ENCODE results near the gene CDKN2B-AS1.
"Not testable (repeated sequence)": the region's sequence is repeated elsewhere in the genome, so short reads cannot be mapped to it uniquely, and the experiment has no call there.

The CDKN2B-AS1 gene

DNA sequence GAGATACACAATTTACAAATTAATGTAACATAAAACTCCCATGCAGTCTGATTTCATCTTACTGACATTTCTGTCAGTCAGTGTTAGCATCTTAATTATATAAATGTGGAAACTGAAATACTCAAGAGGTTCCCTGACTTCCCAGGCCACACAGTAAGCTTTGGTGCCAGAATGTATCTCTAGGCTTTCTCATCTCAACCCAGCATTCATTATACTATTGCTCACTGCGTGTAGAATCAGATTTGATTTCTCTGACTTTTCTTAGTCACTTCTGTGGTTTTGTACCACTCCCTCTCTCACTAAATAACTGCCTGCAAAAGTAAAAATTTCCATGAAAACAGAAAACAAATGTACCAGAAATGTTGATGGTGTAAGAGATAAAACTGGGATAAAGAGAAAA is 46.2 kb downstream of the CDKN2B-AS1 start:
- intact Hi-C loops (cut with DNase I): no loop called here
- DNase-seq: no peak

DNA sequence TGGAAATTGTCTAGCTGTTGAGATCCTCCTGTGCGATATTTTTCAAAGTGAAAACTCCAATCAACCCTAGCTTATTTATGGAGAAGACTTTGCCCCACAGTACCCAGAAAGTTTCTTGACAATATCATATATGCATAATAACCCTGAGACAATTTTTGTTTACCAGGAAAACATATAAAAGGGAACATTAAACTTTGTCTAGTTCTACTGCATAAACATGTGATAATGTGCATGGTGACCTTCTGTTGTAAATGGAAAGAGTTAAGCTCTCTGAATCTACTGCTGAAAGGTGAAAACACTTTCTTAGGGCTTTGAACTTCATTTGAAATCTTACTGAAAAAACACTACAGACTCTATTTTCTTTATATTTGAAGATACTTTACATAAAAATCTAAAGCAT is 46.8 kb downstream of the CDKN2B-AS1 start:
- intact Hi-C loops (cut with DNase I): no loop called here
- DNase-seq: no peak

DNA sequence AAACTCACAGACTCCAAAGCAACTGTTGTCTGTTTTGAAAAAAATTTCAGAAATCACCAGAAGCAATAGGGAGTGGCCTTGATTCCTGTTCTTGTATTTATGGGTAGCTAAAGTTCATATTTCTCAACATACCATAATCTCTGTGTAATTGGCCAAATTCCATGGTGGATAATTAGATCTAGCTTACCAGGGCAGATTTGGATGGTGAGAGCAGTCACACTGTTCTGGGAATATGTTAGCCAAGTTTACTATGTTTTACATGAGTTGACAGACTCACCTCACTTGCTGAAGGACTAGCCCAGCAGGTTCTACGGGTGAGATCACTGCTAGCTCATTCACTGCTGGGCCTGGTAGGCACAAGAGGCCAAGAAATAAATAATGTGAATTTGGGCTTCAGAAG is 47.2 kb downstream of the CDKN2B-AS1 start:
- intact Hi-C loops (cut with DNase I): no loop called here
- no peak for DNase-seq

DNA sequence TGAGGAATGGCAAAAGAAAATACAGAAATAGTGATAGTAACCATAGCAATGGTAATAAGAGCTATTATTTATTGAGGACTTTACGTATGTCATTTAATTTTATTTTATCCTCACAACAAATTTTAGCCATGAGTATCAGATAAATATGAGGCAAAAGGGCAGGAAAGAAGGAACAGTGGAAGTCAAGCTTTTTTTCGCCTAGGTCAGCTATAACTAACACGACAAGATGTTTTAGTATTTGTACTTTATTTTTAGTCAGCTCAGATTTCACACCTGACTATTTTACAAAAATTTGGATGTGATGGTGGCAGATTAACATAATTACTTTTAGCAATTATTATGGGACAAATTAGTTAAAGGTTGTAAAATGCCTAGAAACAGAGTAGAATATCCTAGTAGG is 49.3 kb downstream of the CDKN2B-AS1 start:
- intact Hi-C loops (cut with DNase I): no loop called here
- no peak for DNase-seq

DNA sequence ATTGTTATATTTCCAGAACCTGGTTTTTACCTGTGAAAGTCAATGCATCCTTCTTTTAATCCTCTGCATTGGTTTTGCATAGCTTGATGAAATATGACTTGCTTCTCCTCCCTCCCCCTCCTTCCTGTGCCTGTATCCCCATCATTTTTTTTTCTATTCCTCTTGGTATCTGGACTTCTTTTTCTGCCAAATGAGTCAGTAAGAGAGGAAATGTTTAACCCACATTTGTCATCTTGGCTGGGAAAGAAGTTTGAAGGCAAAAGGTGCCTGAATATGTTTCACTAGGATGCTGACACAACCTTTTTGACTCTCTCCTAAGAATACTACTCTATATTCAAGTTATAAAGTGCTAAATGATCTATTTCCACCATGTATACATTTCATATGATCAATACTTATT is 50.0 kb downstream of the CDKN2B-AS1 start:
- intact Hi-C loops (cut with DNase I): no loop called here
- no peak for DNase-seq

DNA sequence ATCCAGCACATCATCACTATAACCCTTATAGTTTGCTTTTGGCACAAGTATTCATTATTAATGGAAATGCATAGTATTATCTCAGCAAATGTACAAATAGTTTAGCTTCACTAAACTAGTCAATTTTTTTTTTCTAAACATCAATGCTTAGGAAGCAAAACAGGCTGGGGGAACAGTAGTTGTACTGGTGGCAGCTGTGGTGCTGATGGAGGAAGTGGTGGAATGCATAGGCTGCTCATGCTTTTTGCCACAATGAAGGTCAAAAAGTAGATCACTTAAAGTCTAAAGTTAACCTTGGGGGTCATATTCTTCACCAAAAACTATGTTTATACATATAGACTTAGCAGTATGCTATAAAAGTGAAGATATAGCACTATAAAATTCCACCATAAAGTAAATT is 50.8 kb downstream of the CDKN2B-AS1 start:
- DNase-seq: no peak
- intact Hi-C loops (cut with DNase I): no loop called here

DNA sequence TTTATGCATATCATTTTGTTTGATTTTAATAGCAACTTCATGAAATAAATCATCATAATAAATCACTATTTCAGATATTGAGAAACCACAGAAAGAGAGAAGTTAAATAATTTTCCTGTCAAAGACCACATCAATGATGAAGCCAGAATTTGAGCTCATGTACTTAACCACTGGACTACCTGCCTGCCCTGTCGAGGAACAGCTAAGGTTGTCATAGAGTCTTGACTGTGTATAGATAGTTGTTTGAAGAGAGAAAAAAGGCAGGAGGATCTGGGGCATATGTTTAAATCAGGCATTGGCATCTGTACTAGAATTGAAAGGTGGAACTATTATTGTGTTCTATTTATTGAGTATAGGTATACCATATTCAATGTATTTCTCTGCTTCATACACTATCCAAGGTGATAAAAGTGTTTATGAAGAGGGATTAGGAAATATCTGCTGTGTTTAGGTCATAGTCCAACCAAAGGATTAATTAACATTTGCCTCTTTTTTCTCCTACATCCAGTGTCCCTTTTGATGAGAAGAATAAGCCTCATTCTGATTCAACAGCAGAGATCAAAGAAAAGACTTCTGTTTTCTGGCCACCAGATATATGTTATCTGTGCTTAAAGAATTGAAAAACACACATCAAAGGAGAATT is 51.8 kb downstream of the CDKN2B-AS1 start:
- intact Hi-C loops (cut with DNase I): no loop called here
- DNase-seq: peak in 1 of 10 donors; percentile 10

DNA sequence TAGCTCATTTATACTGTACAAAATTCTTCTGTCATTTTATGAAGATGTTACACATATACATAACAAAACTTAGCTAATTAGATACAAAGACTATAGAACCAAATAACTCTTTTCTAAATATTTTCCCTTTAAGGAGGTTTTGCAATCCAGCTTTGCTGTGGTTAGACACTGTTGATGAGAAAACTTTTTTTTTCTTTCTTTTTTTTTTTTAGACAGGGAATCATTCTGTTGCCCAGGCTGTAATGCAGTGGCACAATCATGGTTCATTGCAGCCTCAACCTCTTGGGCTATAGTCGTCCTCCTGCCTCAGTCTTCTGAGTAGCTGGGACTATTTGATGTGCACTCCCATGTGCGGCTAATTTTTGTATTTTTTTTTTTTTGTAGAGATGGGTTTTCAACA is 53.0 kb downstream of the CDKN2B-AS1 start:
- DNase-seq: no peak
- intact Hi-C loops (cut with DNase I): no loop called here

DNA sequence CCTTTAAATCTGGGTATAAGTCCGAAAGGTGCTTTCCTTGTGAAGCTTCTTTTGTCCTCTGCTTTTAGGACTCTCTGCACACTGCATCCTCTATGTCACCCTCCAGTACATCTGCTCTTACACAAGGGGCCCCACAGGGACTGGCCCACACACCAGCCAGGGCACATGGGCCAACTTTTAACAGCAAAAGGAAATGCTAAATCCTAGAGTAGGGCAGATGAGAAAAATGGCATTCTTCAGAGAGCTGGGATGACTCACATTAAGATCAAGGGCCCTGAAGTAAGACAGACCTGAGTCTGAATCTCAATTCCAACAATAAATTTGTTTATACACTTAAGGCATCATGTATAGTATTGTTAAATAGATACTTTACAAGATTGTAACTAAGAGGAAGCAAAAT is 54.8 kb downstream of the CDKN2B-AS1 start:
- intact Hi-C loops (cut with DNase I): no loop called here
- no peak for DNase-seq

DNA sequence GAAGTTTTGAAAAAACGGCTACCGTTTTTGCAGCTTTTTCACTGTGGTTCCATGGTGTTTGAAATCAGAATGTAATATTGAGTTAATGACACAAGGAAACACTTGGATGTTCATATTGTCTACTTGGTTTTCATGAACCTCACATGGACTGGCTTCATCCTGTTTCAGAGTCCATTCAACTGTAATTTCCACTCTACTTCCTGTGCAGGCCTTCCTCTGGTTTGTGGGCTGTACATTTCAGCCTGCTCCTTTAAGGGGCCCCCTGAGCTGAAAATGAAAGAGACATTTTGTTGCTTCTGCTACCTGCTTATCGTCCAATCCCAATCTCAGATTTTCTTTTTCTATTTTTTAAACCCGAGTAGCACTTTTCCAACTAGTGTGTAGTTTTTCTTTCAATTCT is 56.3 kb downstream of the CDKN2B-AS1 start:
- no peak for DNase-seq
- intact Hi-C loops (cut with DNase I): no loop called here

DNA sequence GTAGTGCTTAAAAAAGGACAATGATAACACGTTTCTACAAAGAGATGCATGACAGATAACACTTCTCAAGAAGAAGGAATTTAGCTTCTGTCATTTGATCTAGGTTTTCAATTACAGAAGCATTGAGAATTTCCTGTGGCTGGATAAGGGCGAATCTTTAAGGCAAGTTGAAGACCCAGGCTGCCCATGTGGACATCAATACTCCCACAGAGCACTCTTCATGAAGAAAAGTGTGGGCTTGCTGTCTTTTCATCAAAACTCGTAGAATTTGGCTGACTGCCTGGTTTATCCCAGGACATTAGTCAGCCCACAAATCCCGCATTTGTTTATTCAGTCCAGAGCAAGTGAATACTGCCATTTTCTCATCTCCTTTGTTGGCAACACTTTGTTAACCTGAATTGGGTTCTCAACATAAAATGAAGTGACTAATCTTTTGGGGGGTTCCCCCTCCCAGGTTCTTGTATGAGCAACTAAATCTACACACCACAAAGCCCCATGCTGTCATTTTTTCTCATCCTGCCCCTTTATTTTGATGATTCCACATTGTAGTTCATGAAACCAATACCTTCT is 57.9 kb downstream of the CDKN2B-AS1 start:
- DNase-seq: peak in 1 of 10 donors; percentile 9
- intact Hi-C loops (cut with DNase I): no loop called here

DNA sequence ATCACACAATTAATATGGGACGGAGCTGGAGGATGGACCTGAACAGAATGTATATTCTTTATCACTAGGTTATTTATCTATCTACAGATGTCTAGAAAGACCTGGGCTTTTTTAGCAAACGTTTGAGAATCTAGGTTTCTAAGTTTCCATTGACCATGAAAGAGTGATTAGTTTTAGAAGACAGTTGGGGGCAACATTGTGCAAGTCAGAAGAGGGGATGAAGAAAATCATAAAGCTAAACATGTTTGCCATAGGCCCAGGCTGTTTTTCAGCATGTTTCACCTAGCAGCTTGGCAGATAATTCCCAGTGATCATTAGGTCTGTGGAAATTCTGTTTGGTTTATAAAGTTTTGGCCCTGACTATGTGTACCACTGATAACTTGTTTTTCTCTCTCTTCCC is 58.6 kb downstream of the CDKN2B-AS1 start:
- intact Hi-C loops (cut with DNase I): no loop called here
- no peak for DNase-seq

DNA sequence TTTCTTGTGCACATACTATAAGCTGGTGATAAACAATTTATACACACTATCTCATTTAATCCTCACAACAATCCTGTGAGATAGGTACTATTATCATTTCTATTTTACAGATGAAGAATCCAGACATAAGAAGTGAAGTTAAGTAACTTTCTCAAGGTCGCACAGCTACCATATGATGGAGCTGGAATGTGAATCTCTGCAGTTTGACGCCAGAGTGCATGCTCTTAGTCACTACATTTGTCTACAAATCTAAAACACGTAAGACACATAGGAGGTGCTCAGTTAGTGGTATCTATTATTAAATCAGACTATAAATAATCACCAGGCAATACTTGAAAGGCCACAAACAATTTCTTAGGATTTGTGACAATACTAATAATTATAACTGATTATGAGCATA is 59.5 kb downstream of the CDKN2B-AS1 start:
- intact Hi-C loops (cut with DNase I): no loop called here
- DNase-seq: no peak

DNA sequence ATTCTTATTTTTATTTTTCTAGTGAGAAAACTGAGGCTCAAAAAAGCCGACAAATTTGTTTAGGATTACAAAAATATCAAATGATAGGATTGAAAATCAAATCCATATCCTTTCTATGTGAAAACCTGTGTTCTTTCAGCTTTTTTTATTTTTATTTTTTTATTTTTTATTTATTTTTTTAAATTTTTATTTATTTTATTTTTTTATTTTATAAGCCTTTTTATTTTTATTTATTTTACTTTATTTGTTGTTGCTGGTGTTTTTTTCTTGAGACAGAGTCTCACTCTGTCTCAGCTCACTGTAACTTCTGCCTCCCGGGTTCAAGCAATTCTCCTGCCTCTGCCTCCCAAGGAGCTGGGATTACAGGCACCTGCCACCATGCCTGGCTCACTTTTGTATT is 59.9 kb downstream of the CDKN2B-AS1 start:
- intact Hi-C loops (cut with DNase I): no loop called here
- DNase-seq: no peak

DNA sequence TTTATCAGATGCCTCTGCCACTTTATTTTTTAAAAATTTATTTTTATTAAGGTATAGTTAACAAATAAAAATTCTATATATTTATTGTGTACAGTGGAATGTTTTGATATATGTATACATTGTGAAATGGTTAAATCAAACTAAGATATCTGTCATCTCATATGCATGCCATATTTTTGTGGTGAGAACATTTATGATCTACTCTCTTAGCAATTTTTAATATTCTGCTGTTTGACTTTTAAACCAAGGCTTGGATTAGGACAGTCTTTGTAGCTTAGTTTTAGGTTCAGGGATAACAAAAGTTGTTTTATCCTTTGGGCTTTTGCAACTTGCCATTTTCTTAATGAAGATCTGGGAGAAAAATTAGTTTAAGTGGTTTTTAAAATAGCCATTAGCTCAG is 60.5 kb downstream of the CDKN2B-AS1 start:
- no peak for DNase-seq
- intact Hi-C loops (cut with DNase I): no loop called here

DNA sequence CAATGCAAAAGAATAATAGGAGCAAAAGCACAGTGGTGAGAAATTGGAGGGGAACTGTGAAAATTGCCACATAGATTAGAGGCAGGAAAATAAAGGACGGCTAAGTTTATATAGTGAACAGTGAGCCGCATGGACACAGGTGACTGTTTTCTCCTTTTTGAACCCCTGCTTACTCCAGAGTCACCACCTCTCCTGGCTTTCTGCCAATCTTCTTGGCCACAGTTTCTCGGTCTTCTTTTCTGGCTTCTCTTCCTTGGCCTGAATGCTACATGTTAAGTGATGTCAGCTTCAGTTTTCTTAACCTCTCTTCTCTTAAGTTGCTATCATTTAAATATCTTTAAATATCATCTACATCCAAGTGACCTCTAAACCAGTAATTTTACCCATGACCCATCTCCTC is 61.8 kb downstream of the CDKN2B-AS1 start:
- DNase-seq: no peak
- intact Hi-C loops (cut with DNase I): no loop called here

DNA sequence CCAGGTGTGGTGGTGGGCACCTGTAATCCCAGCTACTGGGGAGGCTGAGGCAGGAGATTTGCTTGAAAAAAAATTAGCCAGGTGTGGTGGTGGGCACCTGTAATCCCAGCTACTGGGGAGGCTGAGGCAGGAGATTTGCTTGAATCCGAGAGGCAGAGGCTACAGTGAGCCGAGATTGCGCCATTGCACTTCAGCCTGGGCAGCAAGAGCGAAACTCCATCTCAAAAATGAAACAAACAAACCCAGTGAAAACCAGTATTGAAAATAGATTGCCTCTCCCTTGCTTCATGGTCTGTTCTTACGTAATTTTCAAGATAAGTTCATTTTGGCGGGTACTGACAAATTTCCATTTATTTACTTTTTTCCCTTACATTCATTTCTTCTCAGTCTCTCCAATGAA is 63.4 kb downstream of the CDKN2B-AS1 start:
- DNase-seq; intact Hi-C loops (cut with DNase I): not testable (repeated sequence)

DNA sequence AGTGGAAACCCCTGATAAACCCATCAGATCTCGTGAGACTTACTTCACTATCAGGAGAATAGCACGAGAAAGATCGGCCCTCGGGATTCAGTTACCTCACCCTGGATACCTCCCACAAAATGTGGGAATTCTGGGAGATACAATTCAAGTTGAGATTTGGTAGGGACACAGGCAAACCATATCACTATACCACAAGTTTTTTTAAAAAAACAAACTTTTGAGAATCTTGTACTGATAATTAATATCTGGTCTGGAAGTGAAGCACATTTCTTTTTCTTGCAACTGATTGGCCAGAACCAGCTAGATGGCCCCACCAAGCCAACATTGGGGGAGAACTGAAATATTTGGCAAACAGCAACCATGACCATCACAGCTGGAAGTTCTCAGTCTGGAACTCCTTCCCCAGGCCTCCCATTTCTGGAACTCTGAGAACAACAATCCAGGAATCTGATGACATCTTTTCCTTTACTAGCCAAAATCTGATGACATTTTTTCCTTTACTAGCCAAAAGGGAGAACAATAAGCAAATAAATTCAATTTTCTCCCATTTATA is 66.3 kb downstream of the CDKN2B-AS1 start:
- intact Hi-C loops (cut with DNase I): no loop called here
- DNase-seq: no peak

DNA sequence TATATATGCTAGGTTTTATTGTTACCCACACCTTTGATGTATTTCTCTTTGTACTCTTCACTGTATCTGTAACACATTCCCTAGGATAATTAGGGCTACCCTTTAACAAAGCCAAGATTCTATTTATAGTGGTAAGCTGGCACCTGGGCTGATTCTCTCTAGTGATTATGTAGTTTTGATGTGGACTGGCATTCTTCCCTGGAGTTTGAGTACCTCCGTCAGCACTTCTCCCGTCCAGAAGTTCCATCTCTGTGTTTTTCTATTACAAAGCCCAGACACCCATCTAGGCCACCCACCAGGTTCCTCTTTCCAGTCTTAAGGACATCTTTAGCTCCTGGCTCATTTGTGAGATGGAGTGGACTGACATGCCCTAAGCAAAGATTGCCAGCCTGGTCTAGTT is 70.4 kb downstream of the CDKN2B-AS1 start:
- DNase-seq: no peak

DNA sequence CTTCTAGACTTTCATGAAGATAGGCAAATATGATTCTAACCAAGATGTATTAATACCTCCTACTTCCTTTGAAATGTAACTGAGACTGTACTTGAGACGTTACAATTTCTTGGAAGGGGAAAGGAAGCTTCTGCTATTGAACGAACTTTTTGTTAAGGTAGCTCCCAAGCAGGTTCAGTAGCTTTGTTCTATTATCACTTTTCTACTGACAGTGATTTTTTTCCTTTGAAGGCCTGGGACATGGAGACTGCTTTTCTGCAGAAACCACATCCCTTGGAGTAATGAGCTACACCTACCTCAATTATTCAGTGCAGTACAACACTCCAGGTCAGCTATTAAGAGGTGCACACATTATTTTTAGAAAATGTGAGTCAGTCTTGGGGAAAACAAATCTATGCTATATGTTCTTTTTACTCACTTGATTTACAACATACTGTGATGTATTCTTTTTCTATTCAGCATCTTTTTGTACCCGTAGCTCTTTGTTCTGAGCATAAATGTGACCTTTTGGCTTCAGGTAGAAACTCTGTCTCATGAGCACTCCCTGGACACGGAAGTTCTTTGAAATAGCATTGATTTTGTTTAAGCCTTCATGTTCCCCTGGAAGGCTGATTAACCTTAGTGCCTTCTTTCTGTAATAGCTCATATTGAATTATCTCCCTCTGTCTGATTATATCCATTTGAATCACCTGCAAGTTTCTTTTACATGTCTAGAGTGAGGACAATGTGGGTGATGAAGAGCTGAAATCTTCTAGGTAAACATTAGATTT is 71.0 kb downstream of the CDKN2B-AS1 start:
- intact Hi-C loops (cut with DNase I): no loop called here
- DNase-seq: no peak

More for the DNA sequence above, 70.4 kb downstream of the CDKN2B-AS1 start:
- intact Hi-C loops (cut with DNase I): no loop called here

DNA sequence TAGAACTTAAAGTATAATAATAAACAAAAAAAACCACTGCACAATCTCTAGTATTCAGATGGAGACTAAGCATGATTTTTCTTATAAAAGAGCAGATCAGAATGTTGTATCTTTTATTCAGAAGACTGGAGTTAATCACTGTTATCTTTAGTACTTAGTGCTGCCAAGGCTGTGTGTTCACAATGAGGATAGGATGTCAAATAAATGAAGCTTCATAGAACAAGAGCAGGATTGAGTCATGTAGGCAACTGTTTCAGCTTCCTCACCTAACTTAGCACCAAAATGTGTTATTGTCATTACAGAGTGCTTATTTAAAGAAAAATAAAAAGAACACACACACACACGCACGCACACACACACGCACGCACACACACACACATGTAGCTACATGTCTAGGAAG is 72.6 kb downstream of the CDKN2B-AS1 start:
- intact Hi-C loops (cut with DNase I): no loop called here
- DNase-seq: no peak

DNA sequence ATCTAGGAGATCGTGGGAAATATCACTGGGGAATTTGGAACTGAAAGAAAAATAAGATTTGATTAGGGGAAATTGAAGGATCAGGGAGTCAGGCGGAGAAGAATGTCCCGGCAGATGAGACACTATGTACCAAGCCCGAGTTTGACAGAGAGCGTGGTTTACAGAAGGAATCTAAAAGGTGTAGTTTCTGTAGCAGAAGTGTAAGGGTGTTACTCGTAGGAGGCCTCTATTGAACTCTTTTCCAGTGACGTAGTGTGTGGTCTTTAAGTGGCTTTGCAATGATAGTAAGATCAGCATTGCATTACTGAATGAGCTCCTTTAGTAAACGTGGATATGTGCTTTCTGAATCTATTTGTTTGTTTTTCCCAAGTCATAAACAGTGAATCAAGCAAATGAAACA is 73.8 kb downstream of the CDKN2B-AS1 start:
- no peak for DNase-seq
- intact Hi-C loops (cut with DNase I): no loop called here

Data from posterior cingulate gyrus (tissue), 11 donors.